ENCODE data around the gene DCAF7.
A peak's percentile ranks its signal among the peaks of the same experiment; 100 is the strongest.

Gene DCAF7

GRCh38 chr17:63523253-63523855, 26.9 kb upstream of the DCAF7 start, which contains the start of gene KCNH6:
Gene KCNH6 (plus strand): TSS chr17:63523358. CDS start chr17:63523414, 56 bp downstream.
- TF ChIP-seq CTCF (IDR thresholded peaks at IDR 0.05), result no peak
- Mint-ChIP-seq H3K9me3 (no peaks in the 10 kb centered on the region), H3K4me3 (peak within 1 kb of the TSS; percentile 64), H3K36me3 (ENCODE audit: low read depth) (no peaks in the 10 kb centered on the region), H3K27me3 (ENCODE audit: low read depth, poor library complexity) (peaks cover 55% of the 10 kb centered on the region), H3K4me1 (peaks cover 7% of the 10 kb centered on the region), H3K27ac (no peak within 1 kb of the TSS)
- no peak for DNase-seq

- no peak for TF ChIP-seq CTCF (IDR thresholded peaks at IDR 0.05)
- Mint-ChIP-seq H3K27me3 (ENCODE audit: low read depth, poor library complexity) (peaks cover 55% of the 10 kb centered on the region), H3K36me3 (ENCODE audit: low read depth) (no peaks in the 10 kb centered on the region), H3K27ac (no peak overlapping the region), H3K4me1 (peaks cover 7% of the 10 kb centered on the region), H3K4me3 (peak overlapping the region; percentile 64), H3K9me3 (no peaks in the 10 kb centered on the region)
- no peak for DNase-seq
These were observed 26.2 kb upstream of the DCAF7 start for GRCh38 chr17:63524051-63524450.

GRCh38 chr17:63525190-63525946, 24.9 kb upstream of the DCAF7 start:
- Mint-ChIP-seq H3K4me1 (peaks cover 7% of the 10 kb centered on the region), H3K27me3 (ENCODE audit: low read depth, poor library complexity) (peaks cover 54% of the 10 kb centered on the region), H3K9me3 (no peaks in the 10 kb centered on the region), H3K36me3 (ENCODE audit: low read depth) (no peaks in the 10 kb centered on the region), H3K4me3 (no peak overlapping the region), H3K27ac (no peak overlapping the region)
- TF ChIP-seq CTCF (IDR thresholded peaks at IDR 0.05), result no peak
- no peak for DNase-seq

GRCh38 chr17:63526861-63527260, 23.4 kb upstream of the DCAF7 start:
- no peak overlapping the region for H3K27ac Mint-ChIP-seq
- H3K4me3 Mint-ChIP-seq, result no peak overlapping the region
- TF ChIP-seq CTCF (IDR thresholded peaks at IDR 0.05), result no peak
- H3K27me3 Mint-ChIP-seq (ENCODE audit: low read depth, poor library complexity), result peaks cover 41% of the 10 kb centered on the region
- no peaks in the 10 kb centered on the region for H3K9me3 Mint-ChIP-seq
- H3K4me1 Mint-ChIP-seq, result peaks cover 11% of the 10 kb centered on the region
- H3K36me3 Mint-ChIP-seq (ENCODE audit: low read depth), result no peaks in the 10 kb centered on the region
- DNase-seq, result no peak

GRCh38 chr17:63528183-63528582, 22.1 kb upstream of the DCAF7 start:
- no peaks in the 10 kb centered on the region for H3K36me3 Mint-ChIP-seq (ENCODE audit: low read depth)
- DNase-seq, result no peak
- peaks cover 40% of the 10 kb centered on the region for H3K27me3 Mint-ChIP-seq (ENCODE audit: low read depth, poor library complexity)
- no peak overlapping the region for H3K27ac Mint-ChIP-seq
- H3K4me1 Mint-ChIP-seq, result peaks cover 11% of the 10 kb centered on the region
- TF ChIP-seq CTCF (IDR thresholded peaks at IDR 0.05), result no peak
- no peaks in the 10 kb centered on the region for H3K9me3 Mint-ChIP-seq
- no peak overlapping the region for H3K4me3 Mint-ChIP-seq

Measured in nephron progenitor cell (in vitro differentiated cells).